Measurements from ENCODE around the gene DGKE.

DGKE gene

GRCh38 chr17:56887552-56888467 lies 53.9 kb downstream of the DGKE start:
- DNase-seq (ENCODE audit: low spot score), result no peak
- TF ChIP-seq CTCF (IDR thresholded peaks at IDR 0.05; ENCODE audit: extremely low read depth, missing control alignments), result no peak

DNA sequence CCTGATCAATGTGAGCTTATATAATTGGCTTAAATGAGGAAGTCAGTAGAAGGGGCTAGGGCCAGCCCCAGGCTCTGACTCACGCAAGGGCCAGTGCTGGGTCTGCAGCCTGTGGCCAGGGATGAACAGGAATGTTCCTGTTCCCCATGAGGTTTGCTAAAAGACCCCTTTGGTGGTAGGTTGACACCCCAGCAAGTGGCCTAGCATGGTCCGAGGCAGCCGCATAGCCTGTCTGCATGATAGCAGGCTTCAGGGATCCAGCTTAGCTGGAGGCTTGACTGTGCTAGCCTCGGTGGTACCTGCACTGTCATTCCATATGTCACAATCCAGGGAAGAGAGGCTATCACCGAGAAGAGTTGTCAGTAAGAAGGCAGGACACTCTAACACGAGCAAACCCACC lies 56.4 kb downstream of the DGKE start:
- DNase-seq (ENCODE audit: low spot score), result no peak
- no peak for TF ChIP-seq CTCF (IDR thresholded peaks at IDR 0.05; ENCODE audit: extremely low read depth, missing control alignments)

DNA sequence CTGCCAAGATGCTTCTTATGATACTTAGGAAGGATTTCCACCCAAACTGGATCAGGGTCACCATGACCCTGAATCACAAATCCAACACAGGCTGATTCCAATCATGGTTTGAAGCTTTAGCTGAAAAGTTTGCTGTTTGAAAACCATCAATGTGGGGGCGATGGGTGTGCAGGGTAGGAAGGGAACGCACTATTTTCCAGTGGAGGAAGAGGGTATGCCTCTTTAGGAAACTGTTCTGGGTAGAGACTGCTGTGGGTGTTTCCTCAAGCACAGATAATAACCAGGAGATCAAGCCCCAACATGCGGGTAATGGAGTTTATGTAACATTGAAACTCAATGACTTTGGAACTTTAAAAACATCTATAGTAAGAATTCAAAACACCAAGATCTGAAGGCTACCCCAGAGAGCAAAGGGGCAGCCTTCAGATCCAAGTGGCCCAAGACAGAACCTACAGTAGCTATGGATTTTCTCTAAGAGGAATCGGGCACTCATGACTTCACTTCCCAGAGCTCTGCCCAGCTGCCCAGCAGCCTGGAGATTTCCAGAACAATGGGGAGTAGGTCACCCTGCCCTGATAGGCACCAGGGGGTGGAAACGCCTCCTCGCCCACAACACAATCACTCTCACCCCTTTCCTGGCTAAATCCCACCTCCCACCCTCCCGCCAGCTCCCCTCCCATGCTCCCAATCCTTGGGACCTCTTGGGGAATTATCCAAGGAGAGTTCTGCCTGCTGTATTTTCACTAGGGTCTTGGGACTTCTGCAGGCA lies 57.1 kb downstream of the DGKE start:
- no peak for TF ChIP-seq CTCF (IDR thresholded peaks at IDR 0.05; ENCODE audit: extremely low read depth, missing control alignments)
- DNase-seq (ENCODE audit: low spot score), result no peak

GRCh38 chr17:56891751-56892150 lies 57.8 kb downstream of the DGKE start:
- no peak for DNase-seq (ENCODE audit: low spot score)
- TF ChIP-seq CTCF (IDR thresholded peaks at IDR 0.05; ENCODE audit: extremely low read depth, missing control alignments), result peak; percentile 1

GRCh38 chr17:56892333-56892732 lies 58.4 kb downstream of the DGKE start:
- DNase-seq (ENCODE audit: low spot score), result no peak
- no peak for TF ChIP-seq CTCF (IDR thresholded peaks at IDR 0.05; ENCODE audit: extremely low read depth, missing control alignments)

GRCh38 chr17:56893503-56893902 lies 59.6 kb downstream of the DGKE start:
- no peak for TF ChIP-seq CTCF (IDR thresholded peaks at IDR 0.05; ENCODE audit: extremely low read depth, missing control alignments)
- no peak for DNase-seq (ENCODE audit: low spot score)

DNA sequence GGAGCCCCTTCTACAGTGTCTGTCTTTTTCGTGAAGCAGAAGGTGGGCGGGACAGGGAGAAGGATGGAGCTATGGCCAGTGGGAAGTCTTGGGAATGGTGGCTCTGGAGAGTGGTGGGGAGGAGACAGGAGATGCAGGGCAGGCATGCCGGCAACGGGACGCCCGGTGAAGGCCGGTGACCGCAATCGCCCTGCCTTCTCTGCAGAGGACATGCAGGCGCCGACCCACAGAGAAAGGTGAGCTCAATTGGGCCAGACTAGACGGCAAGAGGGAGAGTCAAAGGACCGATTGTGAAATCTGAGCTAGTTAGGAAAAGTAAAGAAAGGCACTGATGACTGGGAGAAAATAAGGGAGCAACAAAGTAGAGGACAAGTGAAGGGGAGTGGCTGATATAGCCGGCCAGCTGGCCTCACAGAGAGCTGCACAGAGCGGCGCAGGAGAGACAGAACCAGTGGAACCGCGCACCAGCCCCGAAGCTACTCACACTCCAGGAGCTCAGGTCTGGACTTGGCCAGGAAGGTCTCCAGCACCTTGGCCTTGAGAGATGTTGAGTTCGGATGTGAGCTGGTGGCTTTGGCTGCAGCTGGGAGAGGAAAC lies 61.0 kb downstream of the DGKE start:
- TF ChIP-seq CTCF (IDR thresholded peaks at IDR 0.05; ENCODE audit: extremely low read depth, missing control alignments), result no peak
- DNase-seq (ENCODE audit: low spot score), result no peak
